ENCODE measurements around the gene MTFR1L.
"Not testable (repeated sequence)": the region's sequence is repeated elsewhere in the genome, so short reads cannot be mapped to it uniquely, and the experiment has no call there.

The MTFR1L gene

DNA sequence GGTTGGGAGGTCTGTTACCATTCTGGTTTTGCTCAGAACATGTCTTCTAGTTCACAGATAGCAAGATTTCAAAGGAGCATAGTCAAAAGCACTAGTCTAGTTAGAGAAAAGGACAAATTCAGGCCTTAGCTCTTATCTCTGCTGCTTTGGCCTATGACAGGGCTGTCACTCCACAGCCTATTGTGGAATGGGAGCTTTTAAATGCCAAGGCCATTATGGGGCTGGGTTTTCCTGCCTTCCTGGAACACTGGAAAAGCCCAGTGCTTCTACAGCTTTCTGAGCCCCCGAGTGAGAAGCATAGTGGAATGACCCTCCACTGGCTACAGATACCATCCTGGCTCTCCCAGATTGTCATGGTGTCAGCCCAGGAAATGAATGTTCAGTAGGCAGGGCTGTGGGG lies 9.3 kb downstream of the MTFR1L start:
- no peak for FAIRE-seq

DNA sequence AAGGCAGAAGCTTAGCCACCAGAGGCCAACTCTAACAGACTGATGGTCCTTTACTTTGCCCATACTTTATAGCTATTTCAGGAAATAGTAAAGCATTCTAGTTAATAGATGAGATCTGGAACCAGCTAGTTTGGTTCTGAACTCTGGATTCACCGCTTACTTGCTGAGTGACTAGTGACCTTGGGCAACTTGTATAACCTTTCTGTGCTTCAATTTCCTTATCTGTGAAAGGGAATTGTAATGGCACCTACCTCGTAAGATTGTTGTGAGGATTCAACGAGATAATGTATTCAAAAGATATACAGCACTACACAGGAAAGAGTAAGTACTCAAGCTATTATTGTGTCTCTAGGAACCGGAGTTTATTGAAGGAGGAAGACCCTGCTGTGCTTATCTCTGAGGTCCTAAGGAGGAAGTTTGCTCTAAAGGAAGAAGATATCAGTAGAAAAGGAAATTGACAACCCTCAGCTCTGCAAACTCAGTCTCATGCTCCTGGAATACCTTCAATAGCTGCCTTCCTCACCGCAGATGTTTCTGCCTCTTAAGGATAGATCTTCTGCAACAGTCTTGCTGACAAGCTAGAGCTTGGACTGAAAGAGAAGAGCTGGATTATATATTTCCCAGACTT lies 11.9 kb downstream of the MTFR1L start:
- no peak for FAIRE-seq

DNA sequence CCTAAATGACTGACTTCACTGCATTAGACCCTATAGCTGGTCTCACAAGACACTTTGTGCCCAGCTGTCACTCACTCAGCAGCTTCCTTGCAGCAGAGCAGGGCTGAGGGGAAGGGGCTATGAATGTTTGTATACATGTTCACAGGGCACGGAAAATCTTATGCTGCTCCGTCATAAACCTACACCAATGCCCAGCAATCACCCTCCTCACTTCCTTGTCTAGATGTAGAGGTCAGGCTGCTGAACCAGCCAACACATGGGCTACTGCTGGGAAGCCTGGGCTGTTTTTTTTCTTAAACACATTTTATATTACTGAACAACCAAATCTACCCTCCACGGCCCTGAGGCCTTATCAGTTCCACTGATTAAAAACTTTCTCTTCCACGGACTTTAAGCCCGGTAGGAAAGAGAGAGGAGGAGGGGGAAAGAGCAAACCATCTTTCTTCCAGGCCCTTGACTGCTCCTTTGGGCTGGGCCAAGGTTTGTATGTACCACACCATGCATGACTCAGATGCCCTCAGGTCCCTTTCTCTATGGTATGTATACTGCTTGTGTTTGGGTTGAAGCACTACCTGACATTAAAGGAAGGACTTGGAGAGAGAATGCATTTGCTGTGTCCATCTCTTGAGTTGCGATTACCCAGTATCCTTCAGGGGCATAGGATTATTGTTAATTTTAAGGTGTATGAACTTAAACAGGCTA lies 12.7 kb downstream of the MTFR1L start:
- FAIRE-seq: no peak

DNA sequence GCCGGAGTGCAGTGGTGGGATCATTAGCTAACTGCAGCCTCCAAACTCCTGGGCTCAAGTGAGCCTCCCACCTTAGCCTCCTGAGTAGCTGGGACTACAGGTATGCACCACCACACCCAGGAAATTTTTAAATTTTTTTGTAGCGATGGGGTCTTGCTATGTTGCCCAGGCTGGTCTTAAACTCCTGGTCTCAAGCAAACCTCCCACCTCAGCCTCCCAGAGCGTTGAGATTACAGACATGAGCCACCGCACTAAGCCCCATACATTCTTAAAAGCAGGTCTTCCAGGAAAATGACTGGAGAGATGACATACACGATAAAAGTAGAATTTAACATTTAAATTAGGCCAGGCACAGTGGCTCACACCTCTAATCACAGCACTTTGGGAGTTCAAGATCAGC lies 13.4 kb downstream of the MTFR1L start:
- FAIRE-seq: no peak

DNA sequence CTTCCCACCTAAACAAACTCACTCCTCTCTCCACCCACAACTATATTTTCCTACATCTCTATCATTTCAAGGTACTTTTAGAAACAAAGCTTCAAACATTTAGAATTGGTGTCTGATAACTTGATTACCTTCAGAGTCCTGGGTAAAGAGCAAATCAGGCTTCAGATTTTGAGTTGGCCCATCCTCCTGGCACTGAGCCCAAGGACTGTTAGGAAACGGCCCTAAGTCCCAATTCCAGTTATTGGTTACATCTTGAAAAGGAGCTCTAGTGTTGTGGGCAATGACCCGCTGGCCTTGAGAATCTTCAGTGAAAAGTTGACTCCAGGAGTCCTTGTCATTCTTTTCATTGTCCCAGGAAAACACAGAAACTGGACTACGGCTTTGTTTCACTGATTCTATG lies 15.1 kb downstream of the MTFR1L start:
- FAIRE-seq: no peak

DNA sequence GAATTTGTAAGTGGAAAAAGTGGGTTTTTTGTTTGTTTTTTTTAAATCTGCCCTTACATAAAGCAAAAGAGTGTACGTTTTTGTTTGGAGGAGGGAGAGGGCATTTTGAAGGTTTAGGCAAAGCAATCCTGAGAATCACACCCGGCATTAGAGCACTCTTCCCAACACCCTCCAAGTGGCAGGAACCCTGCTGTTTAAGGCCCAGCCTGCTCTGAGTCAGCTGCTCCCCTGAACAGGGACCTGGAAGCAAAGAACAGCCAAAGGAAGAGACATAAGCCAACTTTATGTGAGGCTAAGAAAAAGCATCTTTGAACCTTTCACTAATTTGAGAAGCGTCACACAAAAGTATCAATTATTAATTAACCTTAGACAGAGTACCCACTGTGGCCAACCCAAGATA lies 16.9 kb downstream of the MTFR1L start:
- no peak for FAIRE-seq

DNA sequence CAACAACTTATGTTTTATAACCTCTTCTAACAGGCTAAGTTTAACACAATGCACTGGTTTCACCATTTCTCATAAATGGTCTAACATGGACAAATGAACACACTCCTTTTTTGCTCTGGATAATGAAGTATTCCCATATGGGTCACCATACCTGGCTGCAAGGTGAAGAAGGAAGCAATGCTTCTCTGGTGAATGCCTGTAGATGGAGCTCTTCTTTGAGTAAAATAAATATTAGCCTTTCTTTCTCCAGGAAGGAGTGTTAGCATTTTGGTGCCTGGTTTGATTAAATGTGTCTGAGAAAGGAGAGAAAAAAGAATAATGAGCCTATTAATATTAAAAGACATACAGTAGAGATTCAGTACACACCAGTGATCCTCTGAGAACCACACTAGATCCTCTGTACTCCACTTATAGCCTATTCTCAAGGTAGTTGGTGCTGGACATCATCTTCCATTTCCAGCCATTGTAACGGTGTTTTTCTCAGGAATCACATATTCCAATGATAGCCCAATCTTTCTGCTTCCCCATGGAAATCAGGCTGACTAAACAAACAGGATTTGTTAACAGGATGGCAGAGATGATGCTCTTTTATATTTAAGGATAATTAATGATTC lies 17.6 kb downstream of the MTFR1L start:
- FAIRE-seq: peak; percentile 96

DNA sequence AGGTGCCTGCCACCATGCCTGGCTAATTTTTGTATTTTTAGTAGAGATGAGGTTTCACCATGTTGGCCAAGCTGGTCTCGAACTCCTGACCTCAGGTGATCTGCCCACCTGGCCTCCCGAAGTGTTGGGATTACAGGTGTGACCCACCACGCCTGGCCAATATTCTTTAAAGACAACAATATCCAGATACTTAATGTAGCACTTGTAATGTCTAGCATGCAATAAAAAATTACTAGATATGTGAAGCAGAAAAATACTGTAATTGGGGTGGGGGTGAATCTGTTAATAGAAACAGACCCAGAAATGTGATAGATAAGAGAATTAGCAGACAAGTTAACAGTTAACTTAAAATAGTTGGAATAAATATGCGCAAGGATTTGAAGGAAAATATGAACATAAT lies 20.1 kb downstream of the MTFR1L start:
- FAIRE-seq: not testable (repeated sequence)

DNA sequence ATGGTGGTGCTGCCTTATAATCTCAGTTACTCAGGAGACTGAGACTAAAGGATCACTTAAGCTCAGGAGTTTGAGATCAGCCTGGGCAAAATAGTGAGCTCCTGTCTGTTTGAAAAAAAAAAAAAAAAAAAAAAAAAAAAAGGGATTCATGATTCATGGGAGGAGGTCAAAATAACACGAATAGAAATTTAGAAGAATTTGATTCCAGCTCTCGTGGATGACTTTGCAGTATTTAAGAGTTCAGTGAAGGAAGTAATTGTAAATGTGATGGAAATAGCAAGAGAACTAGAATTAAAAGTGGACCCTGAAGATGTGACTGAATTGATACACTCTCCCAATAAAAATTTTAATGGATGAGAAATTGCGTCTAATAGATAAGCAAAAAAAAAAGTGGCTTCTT lies 23.7 kb downstream of the MTFR1L start:
- FAIRE-seq: no peak

DNA sequence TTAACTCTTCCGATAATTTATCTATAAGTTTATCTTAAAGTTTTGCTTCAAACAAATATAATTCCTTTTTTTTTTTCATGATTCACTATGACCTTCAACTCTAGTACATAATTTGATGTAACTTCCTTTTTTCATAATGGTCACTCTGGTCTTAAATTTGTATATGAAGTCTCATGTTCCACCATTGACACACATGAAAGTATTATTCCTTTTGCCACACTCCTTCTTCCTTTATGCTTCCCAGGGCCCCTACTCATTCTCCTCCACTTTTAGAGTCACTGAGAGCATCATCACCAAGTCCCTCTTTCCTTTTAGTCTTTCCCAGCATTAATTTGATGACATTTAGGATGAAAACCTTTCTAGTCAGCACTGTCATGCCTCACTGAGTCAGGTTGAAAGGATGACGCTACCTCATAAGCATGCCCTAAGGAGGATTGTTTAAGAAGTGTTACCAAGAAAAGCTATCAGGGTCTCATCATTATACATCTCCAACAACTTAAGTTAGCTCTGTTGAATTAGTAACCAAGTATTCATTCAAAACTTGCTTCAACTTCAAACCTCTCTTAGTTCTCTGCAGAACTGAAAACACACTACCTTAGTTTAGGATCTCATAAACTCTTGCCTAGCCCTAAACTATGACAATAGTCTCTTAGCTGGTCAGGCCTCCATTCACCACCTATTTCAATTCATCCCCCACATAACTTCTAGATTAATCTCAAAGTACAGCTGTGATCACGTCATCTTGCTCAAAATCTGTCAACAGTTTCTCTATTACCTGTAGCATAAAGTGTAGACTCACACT lies 25.0 kb downstream of the MTFR1L start:
- no peak for FAIRE-seq

DNA sequence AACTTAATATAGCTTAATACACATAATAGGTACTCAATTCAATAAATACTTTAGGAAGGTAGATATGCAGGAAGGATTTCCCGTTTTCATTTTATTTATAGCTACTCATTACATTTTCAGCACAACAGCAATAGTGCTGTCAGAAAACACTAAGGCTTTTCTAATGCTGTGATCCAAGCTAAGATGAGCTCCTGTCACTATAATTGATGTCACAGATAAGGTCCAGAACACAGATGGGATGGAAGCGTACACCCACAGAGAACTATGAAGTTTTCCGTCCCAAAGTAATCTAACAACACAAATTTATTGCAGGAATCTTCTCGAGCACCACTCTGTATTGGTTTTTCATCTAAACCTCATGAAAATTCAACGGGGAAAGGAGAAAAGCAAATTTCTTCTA lies 25.9 kb downstream of the MTFR1L start:
- no peak for FAIRE-seq

DNA sequence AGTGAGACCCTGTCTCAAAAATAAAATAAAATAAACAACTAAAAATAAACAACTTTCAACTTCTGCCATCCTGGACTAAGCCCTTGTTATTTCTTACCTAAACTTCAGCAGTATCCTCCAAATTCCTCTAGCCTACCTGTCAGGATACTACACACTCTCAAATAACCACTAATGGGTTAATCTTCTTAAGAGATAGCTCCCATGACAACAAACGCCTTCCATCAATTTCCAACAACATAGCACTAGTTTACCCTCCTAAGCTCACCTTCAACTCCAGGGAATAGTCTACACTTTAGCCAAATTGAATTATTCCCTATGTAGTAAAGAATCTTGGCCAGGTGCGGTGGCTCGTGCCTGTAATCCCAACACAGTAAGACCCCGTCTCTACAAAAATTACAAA lies 28.2 kb downstream of the MTFR1L start:
- FAIRE-seq: no peak

DNA sequence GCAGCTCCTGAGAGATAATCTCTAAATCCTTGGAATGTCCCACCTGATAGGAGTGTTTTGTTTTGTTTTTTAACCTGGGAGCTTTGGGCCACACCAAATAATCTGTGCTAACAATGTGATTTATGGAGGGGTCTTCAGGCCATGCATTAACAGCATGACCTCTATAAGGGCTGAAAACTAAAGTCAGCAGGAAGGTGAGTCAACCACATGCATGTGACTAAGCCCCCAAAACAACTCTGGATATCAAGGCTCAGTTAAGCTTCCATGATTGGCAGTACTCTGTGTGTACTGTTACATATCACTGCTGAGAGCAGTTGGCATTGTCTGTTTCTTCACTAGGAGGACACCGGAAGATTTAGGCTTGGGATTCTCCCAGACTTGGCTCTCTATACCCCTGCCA lies 28.8 kb downstream of the MTFR1L start:
- no peak for FAIRE-seq

DNA sequence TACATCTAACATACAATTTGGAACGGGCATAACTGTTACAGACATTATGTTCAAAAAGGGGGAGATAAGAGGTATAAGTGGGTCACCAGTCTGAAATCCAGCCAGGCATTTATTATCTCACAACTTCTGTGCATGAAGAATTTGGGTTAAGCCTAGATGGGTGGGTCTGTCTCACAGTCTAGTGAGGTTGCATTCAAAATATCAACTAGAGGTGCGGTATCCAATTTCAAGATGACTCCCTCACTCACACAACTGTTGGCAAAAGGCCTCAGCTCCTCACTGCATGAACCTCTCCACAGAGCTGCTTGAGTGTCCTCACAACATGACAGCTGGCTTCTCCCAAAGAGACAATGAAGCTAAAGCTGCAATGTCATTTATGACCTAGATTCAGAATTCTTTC lies 34.8 kb downstream of the MTFR1L start:
- FAIRE-seq: no peak

DNA sequence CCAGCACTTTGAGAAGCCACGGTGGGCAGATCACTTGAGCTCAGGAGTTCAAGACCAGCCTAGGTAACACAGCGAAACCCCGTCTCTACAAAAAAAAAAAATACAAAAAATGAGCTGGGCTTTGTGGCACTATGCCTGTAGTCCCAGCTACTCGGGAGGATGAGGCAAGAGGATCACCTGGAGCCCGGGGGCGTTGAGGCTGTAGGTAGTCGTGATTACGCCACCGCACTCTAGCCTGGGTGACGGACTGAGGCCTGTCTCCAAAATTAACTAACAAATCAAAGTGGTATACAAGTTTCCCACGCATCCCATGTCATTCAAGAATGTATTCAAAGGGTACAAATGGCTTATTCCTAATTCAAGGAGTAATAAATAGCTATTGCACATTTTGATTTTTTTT lies 37.1 kb downstream of the MTFR1L start:
- FAIRE-seq: no peak

DNA sequence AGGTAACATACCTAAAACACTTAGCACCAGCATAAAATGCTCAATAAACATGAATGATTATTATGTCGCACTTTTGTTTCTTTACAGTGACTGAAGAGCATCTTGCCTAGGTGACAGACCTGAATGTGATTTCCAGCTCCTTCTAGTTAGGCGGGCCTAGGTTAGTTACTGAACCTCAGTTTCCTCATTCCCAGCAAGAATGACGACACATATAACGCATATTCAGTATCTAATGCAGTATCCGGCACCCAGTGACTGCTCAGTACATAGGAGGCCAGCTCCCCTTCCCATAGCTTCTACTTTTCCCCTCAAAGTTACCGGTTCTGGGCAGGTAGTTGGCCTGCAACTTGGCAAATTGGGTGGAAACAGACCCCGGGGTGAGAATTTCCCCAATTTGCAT lies 38.7 kb downstream of the MTFR1L start:
- FAIRE-seq: no peak

DNA sequence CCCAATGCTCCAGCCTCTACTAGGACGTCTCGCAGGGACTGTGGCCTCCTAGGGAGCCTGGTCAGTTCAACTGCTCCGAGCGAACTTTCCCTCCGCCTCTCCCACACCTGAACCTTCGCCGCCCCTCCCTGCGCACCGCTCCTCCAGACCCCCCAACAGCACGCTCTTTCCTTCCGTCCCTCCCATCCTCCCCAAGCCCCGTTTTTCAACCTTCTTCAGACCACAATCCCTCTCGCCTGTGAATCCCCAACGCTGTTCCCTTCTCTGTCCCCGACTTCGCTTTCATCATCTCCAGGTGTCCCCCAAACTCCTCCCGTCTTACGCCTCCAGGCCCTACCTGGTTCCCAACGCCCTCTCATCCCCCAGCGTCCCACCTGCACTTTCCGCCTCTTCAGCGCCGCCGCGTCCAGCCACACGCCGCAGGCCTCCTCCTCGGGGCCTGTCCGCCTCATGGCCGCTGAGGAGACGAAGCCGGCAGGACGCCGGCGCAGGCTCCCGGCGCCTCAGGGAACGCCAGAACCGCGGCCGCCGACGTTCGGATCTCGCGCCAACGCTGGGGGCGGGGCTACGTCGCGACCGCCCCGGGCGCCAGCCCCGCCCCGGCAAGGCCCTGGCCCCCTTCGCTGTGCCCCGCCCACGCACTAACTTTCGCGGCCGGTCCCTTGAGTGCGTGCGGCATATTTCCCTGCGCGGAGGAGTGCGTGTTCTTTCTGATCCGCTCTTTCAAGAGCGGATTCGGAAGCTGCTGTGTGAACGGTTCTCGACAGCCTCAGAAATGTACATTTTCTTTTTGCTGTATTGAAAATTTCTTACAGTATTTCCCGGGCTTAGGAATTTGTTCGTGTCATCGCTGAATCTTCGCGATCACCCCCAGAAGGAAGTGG lies 39.4 kb downstream of the MTFR1L start, which contains the start of gene AUNIP:
Gene AUNIP (minus strand): TSS at position 552 of the 884 bp plus-strand sequence. CDS start 100 bp downstream, at position 452.
- no peak for FAIRE-seq

DNA sequence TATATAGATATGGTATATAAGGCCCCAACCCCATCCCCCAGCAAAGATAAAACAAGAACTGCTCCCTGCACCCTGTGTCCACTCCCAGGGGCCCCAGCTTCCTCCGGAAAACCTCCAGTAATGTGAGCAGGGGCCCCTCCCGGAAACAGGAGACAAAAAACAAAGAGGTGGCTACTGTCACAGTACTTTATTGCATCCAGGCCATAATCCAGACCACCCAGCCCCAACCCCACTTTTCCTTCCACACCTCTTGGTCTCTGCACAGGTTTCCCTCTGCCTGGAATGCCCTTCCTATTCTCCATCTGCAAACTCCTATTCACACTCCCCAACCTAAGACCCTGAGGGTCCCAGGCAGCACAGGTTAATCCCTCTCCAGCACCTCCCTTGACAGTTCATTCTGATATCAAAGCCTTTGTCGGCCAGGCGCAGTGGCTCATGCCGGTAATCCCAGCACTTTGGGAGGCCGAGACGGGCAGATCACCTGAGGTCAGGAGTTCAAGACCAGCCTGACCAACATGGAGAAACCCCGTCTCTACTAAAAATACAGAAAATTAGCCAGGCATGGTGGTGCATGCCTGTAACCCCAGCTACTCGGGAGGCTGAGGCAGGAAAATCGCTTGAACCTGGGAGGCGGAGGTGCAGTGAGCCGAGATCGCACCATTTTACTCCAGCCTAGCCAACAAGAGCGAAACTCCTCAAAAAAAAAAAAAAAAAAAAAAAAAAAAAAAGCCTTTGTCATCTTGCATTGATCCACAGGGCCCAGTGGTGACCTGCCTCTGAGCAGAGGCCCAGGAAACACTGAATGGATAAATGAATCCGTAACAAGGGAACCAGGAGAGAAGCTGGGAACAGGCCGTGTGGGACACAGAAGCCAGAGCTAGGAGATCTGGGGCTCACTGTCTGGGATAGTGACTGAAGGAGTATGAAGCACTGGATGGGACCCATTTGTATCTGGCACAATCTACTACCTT lies 41.8 kb downstream of the MTFR1L start:
- FAIRE-seq: no peak

DNA sequence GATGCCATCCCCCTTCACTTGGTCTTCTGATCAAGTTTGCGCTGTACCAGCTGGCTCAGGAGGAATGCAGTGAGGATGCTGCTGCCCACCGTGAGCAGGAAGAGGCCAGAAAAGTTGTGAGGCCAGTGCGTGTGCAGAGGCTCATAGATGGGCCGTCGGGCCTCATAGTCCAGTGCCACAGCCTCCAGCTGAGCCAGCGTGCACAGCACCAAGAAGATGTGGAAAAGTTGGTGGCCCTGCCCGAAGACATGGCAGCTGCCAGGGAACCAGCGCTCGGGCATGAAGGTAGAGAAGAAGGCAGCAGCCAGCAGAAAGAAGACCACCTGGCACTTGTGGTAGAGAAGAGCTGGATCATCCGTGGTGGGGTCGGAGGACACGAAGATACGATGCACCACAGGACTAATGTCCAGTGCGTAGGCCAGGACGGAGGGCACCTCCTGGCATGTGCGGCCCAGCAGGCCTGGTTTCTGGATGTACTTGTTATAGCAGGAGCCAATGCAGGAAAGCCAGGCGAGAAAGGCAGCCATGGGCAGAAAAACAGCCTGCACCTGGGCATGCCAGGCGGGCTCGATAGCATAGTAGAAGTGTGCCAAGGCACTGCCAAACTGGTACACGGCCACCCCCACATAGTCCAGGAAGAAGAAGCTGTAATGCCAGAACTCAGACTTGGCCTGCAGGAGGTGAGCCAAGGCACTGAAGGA lies 43.2 kb downstream of the MTFR1L start:
- no peak for FAIRE-seq

DNA sequence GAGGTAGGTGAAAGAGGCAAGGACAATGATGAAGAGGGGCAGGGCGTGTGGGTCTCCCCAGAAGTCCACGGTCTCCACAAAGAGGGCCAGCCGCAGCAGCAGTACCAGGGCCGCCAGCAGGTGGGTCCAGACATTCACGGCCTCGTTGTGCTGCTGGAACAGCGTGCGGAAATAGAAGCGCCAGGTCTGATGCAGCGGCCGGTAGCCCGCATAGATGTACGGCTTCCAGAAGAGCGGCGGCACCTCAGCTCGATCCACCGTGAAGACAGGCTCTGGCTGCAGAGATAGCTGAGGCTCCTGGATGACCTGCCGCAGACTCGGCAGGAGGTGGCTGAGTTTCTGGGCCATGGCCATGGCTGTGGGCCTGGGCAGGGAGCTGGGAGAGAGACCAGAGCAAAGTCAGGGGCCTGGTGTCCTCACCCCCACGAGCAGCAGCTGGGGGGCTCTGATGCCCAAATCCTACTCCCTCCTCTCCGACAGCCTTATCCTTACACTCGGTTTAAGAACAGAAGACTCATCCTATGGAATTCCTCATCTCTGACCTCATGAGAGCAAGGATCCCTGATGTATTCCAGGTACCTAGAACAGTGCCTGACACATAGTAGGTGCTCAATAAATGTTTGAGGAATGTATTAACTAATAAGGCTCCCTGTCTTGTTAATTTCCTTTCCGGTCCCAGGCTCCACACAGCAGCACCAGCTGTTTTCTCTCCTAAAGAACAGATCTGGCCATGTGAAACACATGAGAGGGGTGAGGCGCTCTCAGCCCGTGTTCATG lies 43.9 kb downstream of the MTFR1L start:
- no peak for FAIRE-seq
